ENCODE data around the gene AK9.

- TF ChIP-seq ZFP30 (CRISPR knock-in tag; IDR thresholded peaks at IDR 0.05) (no peak), PPARA (CRISPR knock-in tag; IDR thresholded peaks at IDR 0.05; ENCODE audit: borderline replicate concordance) (no peak), ARNTL (CRISPR knock-in tag; IDR thresholded peaks at IDR 0.05; ENCODE audit: borderline replicate concordance, low read depth) (no peak), GLIS3 (CRISPR knock-in tag; IDR thresholded peaks at IDR 0.05) (no peak), ZFP3 (CRISPR knock-in tag; IDR thresholded peaks at IDR 0.05) (no peak), RARB (CRISPR knock-in tag; IDR thresholded peaks at IDR 0.05) (no peak), ZNF8 (CRISPR knock-in tag; IDR thresholded peaks at IDR 0.05) (no peak), TCF4 (CRISPR knock-in tag; IDR thresholded peaks at IDR 0.05; ENCODE audit: borderline replicate concordance) (no peak), CSRNP3 (CRISPR knock-in tag; IDR thresholded peaks at IDR 0.05) (no peak), PATZ1 (CRISPR knock-in tag; IDR thresholded peaks at IDR 0.05; ENCODE audit: borderline replicate concordance) (no peak), ZNF565 (CRISPR knock-in tag; conservative IDR thresholded peaks at IDR 0.05; ENCODE audit: low read depth) (no peak), BACH2 (CRISPR knock-in tag; IDR thresholded peaks at IDR 0.05; ENCODE audit: borderline replicate concordance) (no peak)
Measured at GRCh38 chr6:109561844-109562243, 129.2 kb downstream of the AK9 start.

Measured in SK-N-SH treated with all-trans-retinoic acid at 6 μM for 48 hours (cell line).